ENCODE data around the gene UST.

DNA sequence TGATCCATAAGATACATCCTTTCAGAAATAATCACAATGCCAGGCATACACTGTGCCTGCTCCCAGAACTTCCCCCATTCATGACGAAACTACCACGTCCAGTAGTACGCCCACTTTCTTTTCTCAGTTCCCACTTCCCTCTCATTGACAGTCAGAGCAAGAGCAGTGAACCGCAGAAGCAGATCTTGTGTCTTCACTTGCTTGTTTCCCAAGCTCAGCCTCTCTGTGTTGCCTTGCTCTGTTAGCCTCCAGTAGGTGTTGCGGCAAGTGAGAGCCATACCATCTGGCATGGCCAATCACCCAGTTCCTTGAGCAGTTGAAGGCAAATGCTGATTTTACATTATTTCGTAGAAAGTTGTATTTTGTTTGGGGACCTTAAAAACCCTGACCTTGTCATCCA, 11.7 kb downstream of the UST start:
- TF ChIP-seq, protein P1, sequence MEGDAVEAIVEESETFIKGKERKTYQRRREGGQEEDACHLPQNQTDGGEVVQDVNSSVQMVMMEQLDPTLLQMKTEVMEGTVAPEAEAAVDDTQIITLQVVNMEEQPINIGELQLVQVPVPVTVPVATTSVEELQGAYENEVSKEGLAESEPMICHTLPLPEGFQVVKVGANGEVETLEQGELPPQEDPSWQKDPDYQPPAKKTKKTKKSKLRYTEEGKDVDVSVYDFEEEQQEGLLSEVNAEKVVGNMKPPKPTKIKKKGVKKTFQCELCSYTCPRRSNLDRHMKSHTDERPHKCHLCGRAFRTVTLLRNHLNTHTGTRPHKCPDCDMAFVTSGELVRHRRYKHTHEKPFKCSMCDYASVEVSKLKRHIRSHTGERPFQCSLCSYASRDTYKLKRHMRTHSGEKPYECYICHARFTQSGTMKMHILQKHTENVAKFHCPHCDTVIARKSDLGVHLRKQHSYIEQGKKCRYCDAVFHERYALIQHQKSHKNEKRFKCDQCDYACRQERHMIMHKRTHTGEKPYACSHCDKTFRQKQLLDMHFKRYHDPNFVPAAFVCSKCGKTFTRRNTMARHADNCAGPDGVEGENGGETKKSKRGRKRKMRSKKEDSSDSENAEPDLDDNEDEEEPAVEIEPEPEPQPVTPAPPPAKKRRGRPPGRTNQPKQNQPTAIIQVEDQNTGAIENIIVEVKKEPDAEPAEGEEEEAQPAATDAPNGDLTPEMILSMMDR (conservative IDR thresholded peaks at IDR 0.05; ENCODE audit: low read depth, low read length) = no peak
- no peak for TF ChIP-seq EZH2 (IDR thresholded peaks at IDR 0.05; ENCODE audit: low read length, unreplicated experiment)
